Middle frontal gyrus (tissue), 1 donor: ENCODE results near the gene RDX.
"Not testable (repeated sequence)": the region's sequence is repeated elsewhere in the genome, so short reads cannot be mapped to it uniquely, and the experiment has no call there.

ENCODE experiments used
- DNase-seq: peaks from one replicate; pipeline ENCODE4 v3.0.0-alpha.2; 2015; ENCODE audit warnings: low spot score; ENCODE audit errors: extremely low spot score

The RDX gene

DNA sequence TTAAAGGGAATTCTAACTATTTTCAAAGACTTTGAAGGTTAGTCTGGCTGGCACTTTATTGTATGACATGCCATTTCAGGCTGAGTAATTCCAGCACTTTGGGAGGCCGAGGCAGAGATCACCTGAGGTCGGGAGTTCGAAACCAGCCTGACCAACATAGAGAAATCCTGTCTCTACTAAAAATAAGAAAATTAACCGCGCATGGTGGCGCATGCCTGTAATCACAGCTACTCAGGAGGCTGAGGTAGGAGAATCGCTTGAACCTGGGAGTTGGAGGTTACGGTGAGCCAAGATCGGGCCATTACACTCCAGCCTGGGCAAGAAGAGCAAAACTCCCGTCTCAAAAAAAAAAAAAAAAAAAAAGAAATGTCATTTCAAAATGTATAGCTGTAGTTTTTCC is 95.6 kb downstream of the RDX start:
- no peak for DNase-seq

DNA sequence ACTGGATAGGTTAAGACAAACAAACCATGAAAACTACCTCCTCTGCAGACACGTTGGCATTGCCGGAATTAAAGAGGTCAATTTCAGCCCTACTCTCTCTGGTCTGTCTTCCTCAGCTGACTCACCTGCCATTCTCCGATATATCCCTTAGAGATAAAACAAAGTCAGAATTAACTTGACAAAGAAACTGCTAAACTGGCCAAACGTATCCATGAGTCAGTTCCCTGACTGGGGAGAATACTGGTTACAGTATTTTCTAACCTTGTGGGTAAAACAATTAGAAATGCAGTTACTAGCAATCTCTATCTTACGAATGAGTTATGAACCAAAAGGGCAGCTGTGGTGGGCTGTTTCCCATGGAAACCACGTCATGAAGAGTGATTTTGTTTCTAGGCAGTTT is 96.2 kb downstream of the RDX start:
- DNase-seq = no peak

DNA sequence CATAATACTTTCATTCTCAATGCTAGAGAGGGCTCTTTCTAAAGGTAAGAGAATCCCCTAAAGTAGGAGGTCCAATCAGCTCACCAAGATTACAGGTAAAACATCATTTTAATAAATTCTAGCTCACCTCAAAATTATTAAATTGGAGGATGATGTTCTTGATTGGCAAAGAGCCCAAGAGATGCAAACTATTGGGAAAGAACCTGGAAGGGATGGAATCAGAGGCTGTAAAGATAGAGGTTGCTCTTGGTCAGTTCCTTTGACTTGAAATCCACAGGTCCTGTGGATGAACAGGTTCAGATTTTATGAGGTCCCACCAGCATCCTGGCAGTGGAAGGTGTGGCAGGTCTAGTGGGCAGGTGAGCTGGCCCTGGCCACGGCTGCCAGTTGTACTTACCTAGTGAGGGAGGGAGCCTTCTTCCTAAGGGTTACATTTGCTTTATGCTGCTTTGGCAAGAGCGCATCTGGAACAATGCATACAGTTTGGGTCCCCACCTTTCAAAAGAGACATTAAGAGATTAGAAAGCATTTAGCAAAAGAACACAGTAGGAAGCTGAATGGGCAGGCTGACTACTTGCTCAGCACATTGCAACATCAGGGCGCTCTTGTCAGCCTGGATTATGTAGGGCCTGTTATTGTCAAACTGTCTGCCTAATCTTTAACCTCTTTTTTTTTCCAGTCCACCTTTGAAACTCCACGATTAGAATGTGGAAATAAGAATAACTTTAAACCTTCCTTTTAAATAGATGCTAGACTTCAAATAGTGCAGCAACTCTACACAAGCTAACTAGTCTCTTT is 97.0 kb downstream of the RDX start:
- no peak for DNase-seq

DNA sequence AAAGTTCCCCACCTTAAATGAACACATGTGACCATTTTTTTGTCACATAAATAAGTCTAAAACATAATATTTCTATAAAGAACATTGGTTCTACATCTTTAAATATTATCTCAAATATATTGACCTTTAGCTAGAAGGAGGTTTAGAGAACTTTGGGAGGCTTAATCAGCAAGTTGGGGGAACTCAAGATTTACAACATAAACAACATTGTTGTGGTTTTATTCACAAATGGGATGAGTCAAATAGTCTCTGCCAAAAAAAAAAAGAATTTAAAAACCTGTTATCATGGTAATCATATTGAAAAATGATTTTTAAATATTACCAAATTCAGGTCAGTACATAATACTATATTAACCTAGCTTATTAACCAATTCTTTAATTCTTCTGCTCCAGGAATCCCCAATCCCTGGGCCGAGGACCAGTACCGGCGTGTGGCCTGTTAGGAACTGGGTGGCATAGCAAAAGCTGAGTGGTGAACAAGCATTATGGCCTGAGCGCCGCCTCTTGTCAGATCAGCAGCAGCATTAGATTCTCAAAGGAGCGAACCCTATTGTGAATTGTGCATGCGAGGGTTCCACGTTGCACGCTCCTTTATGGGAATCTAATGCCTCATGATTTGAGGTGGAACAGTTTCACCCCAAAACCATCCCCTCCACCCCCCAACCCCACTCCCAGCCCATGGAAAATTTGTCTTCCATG is 98.2 kb downstream of the RDX start:
- DNase-seq = no peak

DNA sequence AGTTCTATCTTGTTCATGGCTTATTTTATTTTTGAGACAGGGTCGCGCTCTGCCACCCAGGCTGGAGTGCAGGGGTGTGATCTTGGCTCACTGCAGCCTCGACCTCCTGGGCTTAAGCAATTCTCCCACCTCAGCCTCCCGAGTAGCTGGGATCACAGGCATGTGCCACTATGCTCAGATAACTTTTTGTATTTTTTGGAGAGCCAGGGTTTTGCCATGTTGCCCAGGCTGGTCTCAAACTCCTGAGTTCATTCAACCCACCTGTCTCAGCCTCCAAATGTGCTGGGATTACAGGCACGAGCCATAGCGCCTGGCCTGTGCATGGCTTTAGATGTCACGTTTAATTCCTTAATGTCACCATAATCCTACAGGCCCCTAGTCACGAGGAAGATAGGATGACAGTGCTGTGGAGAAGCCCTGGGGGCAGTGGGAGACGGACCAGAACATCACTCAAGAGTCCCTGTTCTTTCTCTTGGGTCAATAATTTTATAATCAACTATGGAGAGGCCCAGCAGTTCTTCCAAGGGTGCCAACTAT is 99.5 kb downstream of the RDX start:
- DNase-seq = no peak

DNA sequence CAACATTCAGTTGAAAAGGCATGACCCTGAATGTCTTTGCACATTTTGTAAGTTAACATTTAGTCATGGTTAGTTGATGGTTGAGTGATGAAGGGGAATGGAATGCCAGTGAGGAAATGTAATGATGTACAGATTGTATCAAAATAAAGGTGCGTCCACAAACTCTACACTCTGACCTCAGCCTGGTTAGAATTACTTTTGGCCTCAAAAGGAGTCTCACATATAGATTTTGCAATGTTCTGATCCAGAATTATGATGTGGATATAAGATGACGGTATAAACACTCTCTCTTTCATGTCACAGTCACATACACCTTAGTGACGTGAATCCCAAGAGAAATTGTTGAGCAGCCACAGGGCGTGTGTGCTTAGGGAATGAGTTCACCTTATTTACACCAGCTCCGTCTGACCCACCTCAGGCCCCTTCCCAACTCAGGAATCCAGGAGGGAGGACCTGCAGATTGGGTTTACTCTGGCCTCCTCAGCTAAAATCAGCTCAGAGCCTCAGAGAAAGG is 100.1 kb downstream of the RDX start:
- DNase-seq = no peak

DNA sequence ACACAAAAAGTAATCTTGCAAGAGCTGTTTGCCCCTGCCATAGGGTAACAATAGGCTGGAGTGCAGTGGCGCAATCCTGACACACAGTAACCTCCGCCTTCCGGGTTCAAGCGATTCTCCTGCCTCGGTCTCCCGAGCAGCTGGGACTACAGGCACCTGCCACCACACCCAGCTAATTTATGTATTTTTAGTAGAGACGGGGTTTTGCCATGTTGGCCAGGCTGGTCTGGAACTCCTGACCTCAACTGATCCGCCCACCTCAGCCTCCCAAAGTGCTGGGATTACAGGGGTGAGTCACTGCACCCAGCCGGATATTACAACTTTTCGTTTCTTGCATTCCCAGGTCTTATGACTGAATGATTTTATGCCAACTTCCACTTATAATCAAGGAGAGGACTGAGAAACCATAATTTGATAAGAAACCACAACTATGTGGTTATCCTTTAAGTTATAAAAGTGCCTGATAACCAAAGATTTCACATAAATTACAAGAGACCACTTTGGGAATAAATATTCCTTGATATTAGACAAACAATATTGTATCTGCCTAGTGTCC is 102.1 kb downstream of the RDX start:
- not testable (repeated sequence) for DNase-seq

DNA sequence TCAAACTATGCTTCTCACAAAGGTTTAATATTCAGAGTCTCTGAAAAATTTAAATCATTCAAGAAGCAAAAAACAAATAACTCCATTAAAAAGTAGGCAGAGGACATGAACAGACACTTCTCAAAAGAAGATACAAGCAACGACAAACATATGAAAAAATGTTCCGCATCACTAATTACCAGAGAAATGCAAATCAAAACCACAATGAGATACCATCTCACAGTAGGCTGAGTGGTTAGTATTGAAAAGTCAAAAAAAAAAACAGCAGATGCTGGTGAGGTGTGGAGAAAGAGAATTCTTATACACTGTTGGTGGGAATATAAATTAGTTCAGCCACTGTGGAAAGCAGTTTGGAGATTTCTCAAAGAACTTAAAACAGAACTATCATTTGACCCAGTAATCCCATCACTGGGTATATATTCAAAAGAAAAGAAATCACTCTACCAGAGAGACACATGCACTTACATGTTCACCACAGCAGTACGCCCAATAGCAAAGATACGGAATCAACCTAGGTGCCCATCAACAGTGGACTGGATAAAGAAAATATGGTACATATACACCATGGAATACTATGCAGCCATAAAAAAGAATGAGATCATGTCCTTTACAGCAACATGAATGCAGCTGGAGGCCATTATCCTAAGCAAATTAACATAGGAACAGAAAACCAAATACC is 103.7 kb downstream of the RDX start:
- DNase-seq = not testable (repeated sequence)

DNA sequence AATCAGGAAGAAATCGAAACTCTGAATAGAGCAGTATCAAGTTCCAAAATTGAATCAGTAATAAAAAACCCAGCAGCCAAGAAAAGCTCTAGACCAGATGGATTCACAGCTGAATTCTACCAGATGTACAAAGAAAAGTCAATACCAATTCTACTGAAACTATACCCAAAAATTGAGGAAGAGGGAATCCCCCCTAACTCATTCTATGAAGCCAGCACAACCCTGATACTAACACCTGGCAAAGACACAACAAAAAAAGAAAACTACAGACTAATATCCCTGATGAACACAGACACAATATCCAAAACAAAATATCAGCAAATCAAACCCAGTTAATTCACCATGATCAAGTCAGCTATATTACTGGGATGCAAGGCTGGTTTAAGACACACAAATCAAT is 105.5 kb downstream of the RDX start:
- DNase-seq = no peak

DNA sequence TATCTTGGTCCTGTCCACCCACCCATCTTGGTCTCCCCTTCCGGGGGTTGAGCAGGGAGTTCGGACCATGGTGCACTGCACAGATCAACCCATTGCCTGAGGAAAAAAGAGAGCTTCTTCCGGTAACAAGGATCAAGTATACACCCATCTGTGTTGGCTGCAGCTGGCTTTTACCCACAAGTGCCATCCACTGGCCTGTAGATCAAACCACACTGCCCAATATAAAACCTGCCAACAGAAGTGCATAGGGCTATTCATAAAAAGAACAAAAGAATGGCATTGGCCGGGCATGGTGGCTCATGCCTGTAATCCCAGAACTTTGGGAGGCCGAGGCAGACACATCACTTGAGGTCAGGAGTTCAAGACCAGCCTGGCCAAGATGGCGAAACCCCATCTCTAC is 108.7 kb downstream of the RDX start:
- no peak for DNase-seq

DNA sequence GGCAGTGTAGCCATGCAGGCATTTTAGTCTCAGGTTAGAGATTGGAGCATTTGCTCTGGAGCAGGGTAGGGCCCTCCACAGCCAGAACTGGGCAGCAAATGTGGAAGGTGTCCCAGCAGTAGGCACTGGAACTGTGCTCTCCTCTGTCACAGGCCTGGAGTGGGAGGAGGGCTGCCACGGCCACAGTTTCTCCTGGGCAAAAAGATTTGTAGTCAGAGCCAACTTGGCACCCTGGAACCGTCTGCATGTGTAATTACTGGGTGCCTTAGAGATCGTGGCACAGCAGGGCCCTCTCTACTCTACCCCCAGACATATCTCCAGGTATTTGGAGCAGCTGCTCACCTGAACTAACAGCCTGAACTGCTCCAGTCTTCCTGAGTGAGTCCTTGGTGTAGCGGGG is 109.5 kb downstream of the RDX start:
- no peak for DNase-seq

DNA sequence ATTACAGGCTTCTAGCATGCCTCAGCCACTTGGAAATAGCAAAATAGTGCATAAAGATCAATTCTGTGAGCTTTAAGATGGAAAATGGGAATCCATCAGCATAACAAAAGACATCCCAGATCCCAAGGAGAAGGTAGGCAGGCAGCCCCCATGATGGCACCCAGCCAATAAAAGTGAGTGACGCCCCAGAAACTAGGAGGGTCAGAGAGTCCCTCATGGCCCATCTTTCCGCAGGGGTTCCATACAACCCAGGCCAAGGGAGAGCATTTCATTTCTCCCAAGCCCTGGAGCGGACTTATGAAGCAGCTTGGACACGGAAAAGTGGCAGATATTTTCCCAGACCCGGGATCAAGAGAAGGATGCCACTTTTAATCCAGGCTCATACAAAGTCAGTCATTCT is 110.0 kb downstream of the RDX start:
- DNase-seq = no peak

DNA sequence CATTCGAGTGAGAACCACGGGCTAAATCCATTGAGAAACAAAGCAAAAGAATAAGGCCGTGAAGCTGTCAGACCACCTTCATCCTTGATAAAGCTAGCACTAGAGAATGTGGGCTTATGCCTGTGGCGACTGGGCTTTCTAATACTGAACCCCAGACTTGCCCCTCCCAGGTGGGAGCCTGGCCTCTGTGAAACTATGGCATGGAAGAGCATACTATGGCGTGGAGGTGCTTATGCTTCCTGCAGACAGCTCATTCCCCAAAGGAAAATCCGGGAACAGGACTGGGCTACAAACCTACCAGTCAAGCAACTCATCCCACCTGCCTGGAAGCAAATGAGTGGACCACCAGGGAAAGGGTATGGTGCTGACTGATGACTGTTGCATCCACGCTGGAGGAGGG is 110.8 kb downstream of the RDX start:
- DNase-seq = no peak

DNA sequence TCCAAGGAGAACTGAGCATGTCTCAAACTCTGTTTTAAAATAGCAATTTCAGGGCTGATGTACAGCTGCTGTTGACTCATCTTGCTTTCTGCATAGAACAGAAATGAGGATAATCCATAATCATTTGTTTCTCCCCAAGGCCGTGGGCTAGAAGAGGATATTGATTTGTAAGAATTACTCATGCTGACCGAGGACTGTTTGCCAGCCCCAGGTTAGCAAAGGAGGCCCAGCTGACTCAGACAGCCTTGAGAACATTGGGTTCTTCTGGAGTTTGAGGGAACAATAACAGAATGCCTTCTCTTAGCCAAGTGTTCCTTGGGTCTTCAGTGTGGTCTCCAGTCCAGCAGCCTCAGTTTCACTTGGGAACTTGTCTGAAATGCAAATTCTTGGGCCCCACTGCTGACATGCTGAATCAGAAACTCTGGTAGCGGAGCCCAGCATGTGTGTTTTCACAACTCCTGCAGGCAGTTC is 111.3 kb downstream of the RDX start:
- DNase-seq = no peak

DNA sequence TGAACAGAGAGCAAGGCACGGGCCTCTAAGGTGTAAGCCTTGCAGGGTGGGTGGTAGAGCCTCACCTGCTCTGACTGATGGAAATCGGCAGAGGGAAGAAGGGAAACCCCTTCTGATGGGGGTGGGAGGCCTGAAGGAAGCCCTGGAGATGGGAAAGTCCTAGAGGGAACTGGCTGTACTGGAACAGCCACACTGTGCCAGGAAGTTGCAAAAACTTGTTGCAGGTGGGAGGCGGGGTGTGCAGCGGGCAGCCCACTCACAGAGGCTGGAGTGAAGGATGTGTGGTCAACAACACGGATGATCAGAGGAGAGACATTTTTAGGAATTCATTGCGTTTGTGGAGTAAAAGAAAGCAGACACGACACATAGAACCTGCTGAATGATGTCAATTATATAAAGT is 112.0 kb downstream of the RDX start:
- no peak for DNase-seq

DNA sequence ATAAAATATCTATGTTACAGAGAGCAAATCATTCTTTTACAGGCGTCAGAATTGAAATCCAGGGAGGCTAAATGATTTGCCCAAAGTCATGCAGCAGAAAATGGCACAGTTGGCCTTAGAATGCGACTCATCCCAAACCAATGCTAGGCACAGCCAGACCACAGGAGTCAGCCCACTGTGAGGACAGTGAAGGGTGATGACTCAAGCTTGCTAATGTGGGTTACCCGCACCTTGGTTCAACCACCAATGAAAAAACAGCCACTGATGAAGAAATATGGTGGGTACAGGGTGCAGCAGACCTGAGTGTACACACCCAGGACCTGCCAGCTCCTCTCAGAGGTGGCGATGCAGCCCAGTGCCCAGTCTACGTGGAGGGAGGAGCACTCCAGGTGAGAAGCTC is 113.5 kb downstream of the RDX start:
- DNase-seq = no peak

DNA sequence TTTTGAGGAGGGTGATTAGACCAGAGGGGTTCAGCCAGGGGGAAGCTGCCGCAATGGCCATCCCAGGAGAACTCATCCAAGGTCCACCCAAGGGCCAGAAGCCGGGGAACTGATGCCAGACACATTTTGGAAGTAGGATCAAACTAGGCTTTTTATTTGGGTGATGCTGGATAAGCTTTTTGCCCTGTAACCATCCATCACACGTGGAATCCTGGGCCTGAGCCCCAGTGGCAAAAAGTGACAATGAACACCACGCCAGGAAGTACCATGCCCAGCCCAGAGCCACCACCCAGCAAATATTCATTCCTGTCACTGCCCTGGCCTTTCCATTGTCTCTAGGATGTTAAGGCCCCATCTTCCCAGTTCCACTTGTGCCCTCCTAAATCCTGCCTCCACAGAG is 117.3 kb downstream of the RDX start:
- DNase-seq = no peak

DNA sequence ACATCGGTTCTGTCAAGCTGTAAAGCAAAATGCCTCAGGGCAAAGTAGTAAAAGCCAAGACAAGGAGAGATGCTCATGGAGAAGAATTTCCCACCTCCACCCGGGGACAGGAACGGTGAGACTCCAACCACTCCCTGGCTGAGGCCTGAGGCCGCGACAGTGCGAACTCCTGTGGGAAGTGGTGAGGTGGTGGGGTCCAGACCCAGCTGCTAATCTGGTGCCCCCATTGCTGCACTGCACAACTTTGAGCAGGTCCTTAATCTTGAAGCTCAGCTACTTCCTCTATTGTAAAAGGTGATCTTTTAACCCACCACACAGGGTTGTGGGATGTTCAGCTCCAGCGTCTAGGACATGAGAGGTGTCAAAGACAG is 119.3 kb downstream of the RDX start:
- DNase-seq = no peak

DNA sequence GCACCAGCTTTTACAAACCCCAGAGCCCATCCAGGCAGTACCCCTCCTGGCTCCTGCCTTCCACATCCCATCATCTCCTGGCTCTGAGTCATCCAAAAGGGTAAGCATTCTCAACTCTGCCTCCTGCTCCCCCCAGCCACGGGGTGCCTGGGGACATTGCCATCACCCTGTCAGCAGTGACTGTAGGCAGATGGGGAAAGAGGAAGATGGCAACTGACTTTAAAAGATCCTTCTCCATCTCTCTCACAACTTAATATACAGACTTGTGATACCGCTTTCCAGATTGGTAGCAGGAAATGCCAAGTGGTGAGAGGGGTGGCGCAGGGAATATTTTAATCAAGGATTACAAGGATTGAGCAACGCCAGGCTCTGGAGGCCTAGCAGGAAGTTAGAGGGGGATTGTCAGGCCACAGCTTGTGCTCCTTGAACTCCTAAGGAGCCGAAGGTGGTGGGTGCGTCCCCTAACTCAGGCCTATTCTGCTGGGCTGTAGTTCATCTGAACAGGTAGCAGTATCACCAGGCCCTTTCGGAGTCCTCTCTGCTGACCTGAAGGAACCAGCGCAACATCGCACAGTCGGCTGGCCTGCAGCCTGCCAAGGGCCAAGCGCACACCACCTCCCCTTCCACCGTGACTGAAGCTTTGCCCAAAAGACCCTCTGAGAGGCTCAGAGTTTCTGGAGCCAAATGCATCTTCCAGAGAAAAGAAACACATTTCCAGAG is 119.9 kb downstream of the RDX start:
- no peak for DNase-seq

DNA sequence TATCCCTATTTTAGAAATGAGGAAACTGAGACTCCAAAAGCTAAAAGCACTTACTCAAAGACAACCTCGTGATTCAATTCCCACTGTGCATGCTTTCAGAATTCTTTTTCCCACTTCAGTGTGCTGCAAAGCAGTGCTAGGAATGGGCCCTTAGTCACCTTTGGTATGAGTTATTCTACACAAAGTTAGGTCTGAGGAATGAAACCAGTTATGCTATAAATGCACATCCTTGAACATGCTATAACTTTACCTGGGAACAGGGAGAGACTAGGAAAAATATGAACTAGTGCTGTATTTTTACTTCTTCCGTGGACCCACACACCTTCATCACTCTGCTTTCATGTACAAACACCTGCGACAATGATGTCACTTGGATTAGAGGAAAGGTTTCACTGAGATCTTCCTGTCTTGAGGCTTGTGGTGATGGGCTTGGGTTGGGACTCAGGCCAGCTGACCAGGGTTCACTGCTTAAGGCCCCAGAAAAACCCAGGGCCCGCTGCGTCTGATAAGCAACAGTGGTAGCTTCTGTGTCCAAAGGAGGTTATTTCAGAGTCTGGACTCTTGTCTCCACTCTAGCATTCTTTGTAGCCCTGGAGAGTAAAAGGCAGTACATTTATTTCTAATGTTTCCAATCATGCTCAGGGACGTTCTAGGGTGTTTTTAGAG is 121.6 kb downstream of the RDX start:
- no peak for DNase-seq
